ENCODE data around the gene EYA4.

DNA sequence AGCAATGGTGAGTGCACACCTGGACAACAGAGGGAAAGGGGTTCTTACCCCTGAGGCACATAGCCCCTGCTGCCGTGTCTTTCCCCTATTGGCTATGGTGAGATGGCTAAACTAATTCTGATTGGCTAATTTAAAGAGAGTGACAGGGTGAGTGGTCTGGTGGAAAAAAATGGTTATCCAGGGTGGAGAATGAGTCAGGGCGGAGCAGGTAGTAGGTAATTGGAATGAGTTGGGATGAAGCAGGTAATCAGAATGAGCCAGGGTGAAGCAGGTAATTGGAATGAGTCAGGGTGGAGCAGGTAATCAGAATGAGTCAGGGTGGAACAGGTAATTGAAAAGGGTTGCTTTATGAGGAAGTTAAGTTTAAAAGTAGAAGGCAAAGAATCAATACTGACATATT is 200.3 kb downstream of the EYA4 start:
- TF ChIP-seq CTCF (conservative IDR thresholded peaks at IDR 0.05; ENCODE audit: low read length) (no peak), EZH2phosphoT487 (IDR thresholded peaks at IDR 0.05; ENCODE audit: borderline replicate concordance) (no peak)
